ENCODE data around the gene SARM1.

Gene SARM1

GRCh38 chr17:28369684-28370034 is 1.8 kb upstream of the SARM1 start:
- DNase-seq, result no peak

- no peak for DNase-seq
Observed at GRCh38 chr17:28370035-28370743, 1.3 kb upstream of the SARM1 start, which contains the start of gene VTN. TSS of gene VTN (minus strand) at chr17:28370307. CDS start at chr17:28370203, 104 bp downstream.

GRCh38 chr17:28370744-28371103 is 770 bp upstream of the SARM1 start:
- no peak for DNase-seq

GRCh38 chr17:28372203-28372944 is 880 bp downstream of the SARM1 start:
- DNase-seq, result peak; percentile 31

- no peak for DNase-seq
Observed at GRCh38 chr17:28372945-28373274, 1.4 kb downstream of the SARM1 start.

- DNase-seq, result no peak
Observed at GRCh38 chr17:28379814-28380801, 8.6 kb downstream of the SARM1 start.

GRCh38 chr17:28381141-28381825 is 9.8 kb downstream of the SARM1 start:
- no peak for DNase-seq

GRCh38 chr17:28384281-28385036 is 13.0 kb downstream of the SARM1 start:
- peak; percentile 79 for DNase-seq

- DNase-seq, result peak; percentile 64
Observed at GRCh38 chr17:28385037-28385400, 13.5 kb downstream of the SARM1 start.

GRCh38 chr17:28385406-28385805 is 13.9 kb downstream of the SARM1 start:
- no peak for DNase-seq

- no peak for DNase-seq
Observed at GRCh38 chr17:28386391-28386790, 14.9 kb downstream of the SARM1 start.

- DNase-seq, result no peak
Observed at GRCh38 chr17:28388106-28388505, 16.6 kb downstream of the SARM1 start.

GRCh38 chr17:28390141-28390540 is 18.6 kb downstream of the SARM1 start:
- no peak for DNase-seq

GRCh38 chr17:28390563-28390962 is 19.1 kb downstream of the SARM1 start:
- DNase-seq, result no peak

GRCh38 chr17:28390984-28391383 is 19.5 kb downstream of the SARM1 start:
- DNase-seq, result no peak

- no peak for DNase-seq
Observed at GRCh38 chr17:28391401-28391800, 19.9 kb downstream of the SARM1 start.

- DNase-seq, result no peak
Observed at GRCh38 chr17:28392491-28392890, 21.0 kb downstream of the SARM1 start.

- DNase-seq, result no peak
Observed at GRCh38 chr17:28394337-28395116, 23.0 kb downstream of the SARM1 start.

- DNase-seq, result no peak
Observed at GRCh38 chr17:28395426-28395825, 23.9 kb downstream of the SARM1 start.

- no peak for DNase-seq
Observed at GRCh38 chr17:28395968-28396367, 24.5 kb downstream of the SARM1 start.

GRCh38 chr17:28396635-28397239 is 25.2 kb downstream of the SARM1 start:
- DNase-seq, result no peak

All from NCI-H526 treated with DMSO at 0.1 percent for 48 hours (cell line).